Neural progenitor cell (in vitro differentiated cells): ENCODE measurements around the gene IL1RAP.

ENCODE experiments used
- EZH2 ChIP-seq: fragments of 200-600 bp; sonication (generic); IDR thresholded peaks from 2 replicates; pipeline ENCODE4 v1.6.1; 2017; ENCODE audit warnings: antibody characterized with exemption, mild to moderate bottlenecking, moderate library complexity
- EZH2phosphoT487 ChIP-seq: fragments of 200-600 bp; sonication (generic); IDR thresholded peaks from 2 replicates; pipeline ENCODE4 v1.6.1; 2017; ENCODE audit warnings: antibody characterized with exemption
- TF ChIP-seq, protein P1 (sequence below): fragments of 200-600 bp; sonication (generic); IDR thresholded peaks from 2 replicates; pipeline ENCODE4 v1.5.1; 2017; ENCODE audit warnings: antibody characterized with exemption, mild to moderate bottlenecking

DNA sequence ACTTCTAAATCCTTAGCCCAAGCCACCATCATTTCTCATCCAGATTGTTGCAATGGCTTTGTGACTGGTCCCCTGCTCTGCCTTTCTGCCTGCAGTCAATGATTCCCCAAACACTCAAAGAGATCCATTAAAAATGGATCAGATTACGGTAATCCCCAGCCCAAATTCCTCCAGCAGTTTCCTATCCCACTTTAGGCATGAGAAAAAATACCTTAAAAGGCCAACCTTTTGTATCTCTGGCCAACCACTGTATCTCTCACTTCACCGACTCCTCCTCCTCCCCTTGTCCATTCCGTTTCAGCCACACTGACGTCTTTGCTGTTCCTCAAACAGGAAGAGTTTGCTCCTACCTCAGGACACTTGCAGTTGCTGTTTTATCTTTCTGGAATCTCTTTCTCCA is 20.9 kb upstream of the IL1RAP start:
- TF ChIP-seq, protein P1, sequence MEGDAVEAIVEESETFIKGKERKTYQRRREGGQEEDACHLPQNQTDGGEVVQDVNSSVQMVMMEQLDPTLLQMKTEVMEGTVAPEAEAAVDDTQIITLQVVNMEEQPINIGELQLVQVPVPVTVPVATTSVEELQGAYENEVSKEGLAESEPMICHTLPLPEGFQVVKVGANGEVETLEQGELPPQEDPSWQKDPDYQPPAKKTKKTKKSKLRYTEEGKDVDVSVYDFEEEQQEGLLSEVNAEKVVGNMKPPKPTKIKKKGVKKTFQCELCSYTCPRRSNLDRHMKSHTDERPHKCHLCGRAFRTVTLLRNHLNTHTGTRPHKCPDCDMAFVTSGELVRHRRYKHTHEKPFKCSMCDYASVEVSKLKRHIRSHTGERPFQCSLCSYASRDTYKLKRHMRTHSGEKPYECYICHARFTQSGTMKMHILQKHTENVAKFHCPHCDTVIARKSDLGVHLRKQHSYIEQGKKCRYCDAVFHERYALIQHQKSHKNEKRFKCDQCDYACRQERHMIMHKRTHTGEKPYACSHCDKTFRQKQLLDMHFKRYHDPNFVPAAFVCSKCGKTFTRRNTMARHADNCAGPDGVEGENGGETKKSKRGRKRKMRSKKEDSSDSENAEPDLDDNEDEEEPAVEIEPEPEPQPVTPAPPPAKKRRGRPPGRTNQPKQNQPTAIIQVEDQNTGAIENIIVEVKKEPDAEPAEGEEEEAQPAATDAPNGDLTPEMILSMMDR = no peak
- TF ChIP-seq EZH2 (no peak), EZH2phosphoT487 (no peak)
